ENCODE measurements around the gene SKI. TPM values are rescaled to one million over a fixed set of nuclear protein-coding genes. Genes with fewer than 3 reads are reported as not detected.
"Not testable (repeated sequence)": the region's sequence is repeated elsewhere in the genome, so short reads cannot be mapped to it uniquely, and the experiment has no call there.

Gene SKI
- total RNA-seq, 1 donor: 48.9 TPM

GRCh38 chr1:2259668-2260402, 31.7 kb downstream of the SKI start:
- H2AFZ ChIP-seq (ENCODE audit: low read length): no peak overlapping the region
- peaks cover 3% of the 10 kb centered on the region for H3K36me3 ChIP-seq (ENCODE audit: insufficient read depth, low read length)
- H3K4me1 ChIP-seq (ENCODE audit: insufficient read depth, low read length): peaks cover 16% of the 10 kb centered on the region
- no peak overlapping the region for H3K27ac ChIP-seq (ENCODE audit: low read depth, low read length)
- H3K4me3 ChIP-seq (ENCODE audit: insufficient read depth, low read length): no peak overlapping the region
- no peak for DNase-seq (ENCODE audit: insufficient read length, low spot score, missing footprints)
- no peaks in the 10 kb centered on the region for H3K9me3 ChIP-seq (ENCODE audit: low read depth, low read length)
- H4K20me1 ChIP-seq (ENCODE audit: insufficient read depth, low read length): peaks cover 83% of the 10 kb centered on the region
- H3K4me2 ChIP-seq (ENCODE audit: insufficient read depth, low read length): no peak overlapping the region
- TF ChIP-seq CTCF (IDR thresholded peaks at IDR 0.05; ENCODE audit: extremely low read depth, low read depth, low read length): no peak
- peaks cover 99% of the 10 kb centered on the region for H3K79me2 ChIP-seq (ENCODE audit: insufficient read depth, low read length)
- H3K27me3 ChIP-seq (ENCODE audit: insufficient read depth, low read length): no peaks in the 10 kb centered on the region

GRCh38 chr1:2260470-2260869, 32.4 kb downstream of the SKI start:
- not testable (repeated sequence) for DNase-seq (ENCODE audit: insufficient read length, low spot score, missing footprints); H3K4me2 ChIP-seq (ENCODE audit: insufficient read depth, low read length); H2AFZ ChIP-seq (ENCODE audit: low read length); H3K36me3 ChIP-seq (ENCODE audit: insufficient read depth, low read length); H3K9me3 ChIP-seq (ENCODE audit: low read depth, low read length); H3K27me3 ChIP-seq (ENCODE audit: insufficient read depth, low read length); H3K27ac ChIP-seq (ENCODE audit: low read depth, low read length); H3K4me3 ChIP-seq (ENCODE audit: insufficient read depth, low read length)
- H3K79me2 ChIP-seq (ENCODE audit: insufficient read depth, low read length): peaks cover 99% of the 10 kb centered on the region
- peaks cover 83% of the 10 kb centered on the region for H4K20me1 ChIP-seq (ENCODE audit: insufficient read depth, low read length)
- H3K4me1 ChIP-seq (ENCODE audit: insufficient read depth, low read length): peaks cover 20% of the 10 kb centered on the region

- no peaks in the 10 kb centered on the region for H3K27me3 ChIP-seq (ENCODE audit: insufficient read depth, low read length)
- peaks cover 99% of the 10 kb centered on the region for H3K79me2 ChIP-seq (ENCODE audit: insufficient read depth, low read length)
- no peak overlapping the region for H2AFZ ChIP-seq (ENCODE audit: low read length)
- no peak for DNase-seq (ENCODE audit: insufficient read length, low spot score, missing footprints)
- H3K36me3 ChIP-seq (ENCODE audit: insufficient read depth, low read length): no peaks in the 10 kb centered on the region
- no peak for TF ChIP-seq CTCF (IDR thresholded peaks at IDR 0.05; ENCODE audit: extremely low read depth, low read depth, low read length)
- no peak overlapping the region for H3K4me3 ChIP-seq (ENCODE audit: insufficient read depth, low read length)
- no peak overlapping the region for H3K4me2 ChIP-seq (ENCODE audit: insufficient read depth, low read length)
- no peaks in the 10 kb centered on the region for H3K9me3 ChIP-seq (ENCODE audit: low read depth, low read length)
- no peak overlapping the region for H3K27ac ChIP-seq (ENCODE audit: low read depth, low read length)
- peaks cover 21% of the 10 kb centered on the region for H3K4me1 ChIP-seq (ENCODE audit: insufficient read depth, low read length)
- peaks cover 83% of the 10 kb centered on the region for H4K20me1 ChIP-seq (ENCODE audit: insufficient read depth, low read length)
These were observed 32.8 kb downstream of the SKI start for GRCh38 chr1:2260917-2261316.

GRCh38 chr1:2261476-2262395, 33.6 kb downstream of the SKI start:
- H3K4me2 ChIP-seq (ENCODE audit: insufficient read depth, low read length); H3K27ac ChIP-seq (ENCODE audit: low read depth, low read length); H3K36me3 ChIP-seq (ENCODE audit: insufficient read depth, low read length); H3K9me3 ChIP-seq (ENCODE audit: low read depth, low read length); DNase-seq (ENCODE audit: insufficient read length, low spot score, missing footprints); H2AFZ ChIP-seq (ENCODE audit: low read length); H3K27me3 ChIP-seq (ENCODE audit: insufficient read depth, low read length); H3K4me3 ChIP-seq (ENCODE audit: insufficient read depth, low read length): not testable (repeated sequence)
- H3K79me2 ChIP-seq (ENCODE audit: insufficient read depth, low read length): peaks cover 99% of the 10 kb centered on the region
- H4K20me1 ChIP-seq (ENCODE audit: insufficient read depth, low read length): peaks cover 83% of the 10 kb centered on the region
- peaks cover 17% of the 10 kb centered on the region for H3K4me1 ChIP-seq (ENCODE audit: insufficient read depth, low read length)
